GM12864 (cell line): ENCODE measurements around the gene CLASP1.

Experiments used
- DNase-seq: peaks from one replicate; pipeline ENCODE4 v3.0.0-alpha.2; 2011; ENCODE audit warnings: low read depth
- H3K4me3 ChIP-seq: 2 replicates; pipeline ENCODE4 v1.5.1; 2011; ENCODE audit warnings: mild to moderate bottlenecking, low read depth, low read length, control low read depth
- CTCF ChIP-seq: IDR thresholded peaks from 2 replicates; pipeline ENCODE4 v1.5.1; 2011; ENCODE audit warnings: low read depth, mild to moderate bottlenecking, moderate library complexity, low read length, control low read depth, inconsistent platforms; ENCODE audit errors: missing control alignments

The CLASP1 gene

GRCh38 chr2:121473512-121473911 is 175.8 kb downstream of the CLASP1 start:
- no peak for DNase-seq
- TF ChIP-seq CTCF: no peak
- no peak overlapping the region for H3K4me3 ChIP-seq

- H3K4me3 ChIP-seq: no peak overlapping the region
- no peak for TF ChIP-seq CTCF
- DNase-seq: no peak
Measured at GRCh38 chr2:121472470-121472993, 176.7 kb downstream of the CLASP1 start.

- no peak for DNase-seq
- no peak overlapping the region for H3K4me3 ChIP-seq
- TF ChIP-seq CTCF: no peak
Measured at GRCh38 chr2:121471532-121472469, 177.5 kb downstream of the CLASP1 start.

- H3K4me3 ChIP-seq: no peak overlapping the region
- no peak for TF ChIP-seq CTCF
- DNase-seq: no peak
Measured at GRCh38 chr2:121470917-121471316, 178.3 kb downstream of the CLASP1 start.

GRCh38 chr2:121469356-121469755 is 179.9 kb downstream of the CLASP1 start:
- DNase-seq: no peak
- TF ChIP-seq CTCF: no peak

GRCh38 chr2:121468936-121469335 is 180.3 kb downstream of the CLASP1 start:
- H3K4me3 ChIP-seq: no peak overlapping the region
- TF ChIP-seq CTCF: no peak
- DNase-seq: no peak

More at GRCh38 chr2:121469356-121469755, 179.9 kb downstream of the CLASP1 start:
- H3K4me3 ChIP-seq: no peak overlapping the region
